IMR-90 (cell line): ENCODE results near the gene MDP1.

Experiments
- BHLHE40 ChIP-seq: fragments of 150-350 bp; IDR thresholded peaks from 2 replicates; pipeline ENCODE4 v1.6.1; 2016; ENCODE audit warnings: mild to moderate bottlenecking, low read depth, low read length
- CEBPB ChIP-seq: IDR thresholded peaks from 2 replicates; pipeline ENCODE4 v1.6.1; 2012; ENCODE audit warnings: low read depth, low read length, improper control_type of control experiment
- FOS ChIP-seq: fragments of 150-350 bp; IDR thresholded peaks from 2 replicates; pipeline ENCODE4 v1.6.1; 2016; ENCODE audit warnings: low read depth, low read length
- MAFK ChIP-seq: IDR thresholded peaks from 2 replicates; pipeline ENCODE4 v1.6.1; 2012; ENCODE audit warnings: low read depth, low read length, improper control_type of control experiment
- MAZ ChIP-seq: IDR thresholded peaks from 2 replicates; pipeline ENCODE4 v1.6.1; 2012; ENCODE audit warnings: low read depth, mild to moderate bottlenecking, low read length, improper control_type of control experiment, moderate library complexity, borderline replicate concordance
- MXI1 ChIP-seq: IDR thresholded peaks from 2 replicates; pipeline ENCODE4 v1.6.1; 2012; ENCODE audit warnings: low read depth, mild to moderate bottlenecking, low read length, moderate library complexity, borderline replicate concordance
- NFE2L2 ChIP-seq: fragments of 150-350 bp; IDR thresholded peaks from 2 replicates; pipeline ENCODE4 v1.6.1; 2016; ENCODE audit warnings: low read depth, mild to moderate bottlenecking, low read length
- POLR2A ChIP-seq: IDR thresholded peaks from 2 replicates; pipeline ENCODE4 v1.6.1; 2012; ENCODE audit warnings: mild to moderate bottlenecking, low read depth, low read length
- RAD21 ChIP-seq: IDR thresholded peaks from 2 replicates; pipeline ENCODE4 v1.6.1; 2012; ENCODE audit warnings: low read length, improper control_type of control experiment
- RFX5 ChIP-seq: IDR thresholded peaks from 2 replicates; pipeline ENCODE4 v1.8.0; 2012; ENCODE audit warnings: low read depth, mild to moderate bottlenecking, low read length, moderate library complexity
- SMC3 ChIP-seq: fragments of 150-350 bp; IDR thresholded peaks from 2 replicates; pipeline ENCODE4 v1.6.1; 2016; ENCODE audit warnings: low read depth, mild to moderate bottlenecking, antibody characterized with exemption, low read length, moderate library complexity
- TF ChIP-seq, protein P1 (sequence below): conservative IDR thresholded peaks from 2 replicates; pipeline ENCODE4 v1.5.1; 2012; ENCODE audit warnings: mild to moderate bottlenecking, low read depth, low read length, improper control_type of control experiment
- TF ChIP-seq, protein P2 (sequence below): fragments of 150-350 bp; IDR thresholded peaks from 2 replicates; pipeline ENCODE4 v1.6.1; 2016; ENCODE audit warnings: low read depth, mild to moderate bottlenecking, low read length, moderate library complexity, borderline replicate concordance
- TF ChIP-seq, protein P3 (sequence below): fragments of 150-350 bp; IDR thresholded peaks from 2 replicates; pipeline ENCODE4 v1.6.1; 2017; ENCODE audit warnings: mild to moderate bottlenecking, antibody characterized with exemption, low read length, low read depth

DNA sequence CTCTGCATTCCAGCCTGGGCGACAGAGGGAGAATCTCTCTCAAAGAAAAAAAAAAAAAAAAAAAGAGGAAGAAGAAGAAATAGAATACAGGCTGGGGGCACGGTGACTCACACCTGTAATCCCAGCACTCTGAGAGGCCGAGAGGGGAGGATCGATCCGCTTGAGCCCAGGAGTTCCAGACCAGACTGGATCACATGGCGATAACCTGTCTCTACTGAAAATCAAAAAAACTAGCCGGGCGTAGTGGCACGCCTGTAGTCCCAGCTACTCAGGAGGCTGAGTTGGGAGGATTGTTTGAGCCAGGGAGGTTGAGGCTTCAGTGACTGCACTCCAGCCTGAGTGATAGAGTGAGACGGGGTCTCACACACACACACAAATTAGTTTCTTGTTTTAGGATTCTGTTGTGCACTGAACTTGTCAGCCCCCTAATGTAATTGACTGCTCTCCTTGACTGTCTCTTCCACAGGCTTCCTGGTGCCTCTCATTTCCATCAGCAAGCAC is 27.5 kb upstream of the MDP1 start:
- TF ChIP-seq, protein P1, sequence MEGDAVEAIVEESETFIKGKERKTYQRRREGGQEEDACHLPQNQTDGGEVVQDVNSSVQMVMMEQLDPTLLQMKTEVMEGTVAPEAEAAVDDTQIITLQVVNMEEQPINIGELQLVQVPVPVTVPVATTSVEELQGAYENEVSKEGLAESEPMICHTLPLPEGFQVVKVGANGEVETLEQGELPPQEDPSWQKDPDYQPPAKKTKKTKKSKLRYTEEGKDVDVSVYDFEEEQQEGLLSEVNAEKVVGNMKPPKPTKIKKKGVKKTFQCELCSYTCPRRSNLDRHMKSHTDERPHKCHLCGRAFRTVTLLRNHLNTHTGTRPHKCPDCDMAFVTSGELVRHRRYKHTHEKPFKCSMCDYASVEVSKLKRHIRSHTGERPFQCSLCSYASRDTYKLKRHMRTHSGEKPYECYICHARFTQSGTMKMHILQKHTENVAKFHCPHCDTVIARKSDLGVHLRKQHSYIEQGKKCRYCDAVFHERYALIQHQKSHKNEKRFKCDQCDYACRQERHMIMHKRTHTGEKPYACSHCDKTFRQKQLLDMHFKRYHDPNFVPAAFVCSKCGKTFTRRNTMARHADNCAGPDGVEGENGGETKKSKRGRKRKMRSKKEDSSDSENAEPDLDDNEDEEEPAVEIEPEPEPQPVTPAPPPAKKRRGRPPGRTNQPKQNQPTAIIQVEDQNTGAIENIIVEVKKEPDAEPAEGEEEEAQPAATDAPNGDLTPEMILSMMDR = no peak
- TF ChIP-seq POLR2A (no peak), RFX5 (no peak), MAFK (no peak), MXI1 (no peak), FOS (no peak), NFE2L2 (no peak), MAZ (no peak), BHLHE40 (no peak), SMC3 (no peak), RAD21 (no peak), CEBPB (no peak)
- TF ChIP-seq, protein P2, sequence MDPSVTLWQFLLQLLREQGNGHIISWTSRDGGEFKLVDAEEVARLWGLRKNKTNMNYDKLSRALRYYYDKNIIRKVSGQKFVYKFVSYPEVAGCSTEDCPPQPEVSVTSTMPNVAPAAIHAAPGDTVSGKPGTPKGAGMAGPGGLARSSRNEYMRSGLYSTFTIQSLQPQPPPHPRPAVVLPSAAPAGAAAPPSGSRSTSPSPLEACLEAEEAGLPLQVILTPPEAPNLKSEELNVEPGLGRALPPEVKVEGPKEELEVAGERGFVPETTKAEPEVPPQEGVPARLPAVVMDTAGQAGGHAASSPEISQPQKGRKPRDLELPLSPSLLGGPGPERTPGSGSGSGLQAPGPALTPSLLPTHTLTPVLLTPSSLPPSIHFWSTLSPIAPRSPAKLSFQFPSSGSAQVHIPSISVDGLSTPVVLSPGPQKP = no peak
- TF ChIP-seq, protein P3, sequence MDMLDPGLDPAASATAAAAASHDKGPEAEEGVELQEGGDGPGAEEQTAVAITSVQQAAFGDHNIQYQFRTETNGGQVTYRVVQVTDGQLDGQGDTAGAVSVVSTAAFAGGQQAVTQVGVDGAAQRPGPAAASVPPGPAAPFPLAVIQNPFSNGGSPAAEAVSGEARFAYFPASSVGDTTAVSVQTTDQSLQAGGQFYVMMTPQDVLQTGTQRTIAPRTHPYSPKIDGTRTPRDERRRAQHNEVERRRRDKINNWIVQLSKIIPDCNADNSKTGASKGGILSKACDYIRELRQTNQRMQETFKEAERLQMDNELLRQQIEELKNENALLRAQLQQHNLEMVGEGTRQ = no peak
